MM.1S (cell line): Measurements from ENCODE around the gene UPK1A.

ENCODE experiments used
- DNase-seq: peaks from one replicate; pipeline ENCODE4 v3.0.0-alpha.2; 2015
- H2AFZ ChIP-seq: fragments of 300-600 bp; sonication (generic); 2 replicates; pipeline ENCODE4 v1.6.0; 2016; ENCODE audit warnings: antibody characterized with exemption, low read length
- H3F3A ChIP-seq: fragments of 300-600 bp; sonication (generic); 2 replicates; pipeline ENCODE4 v1.6.1; 2016; ENCODE audit warnings: mild to moderate bottlenecking, antibody characterized with exemption, low read length, moderate library complexity, mixed read lengths; ENCODE audit not compliant: insufficient read depth
- H3K27ac ChIP-seq: fragments of 300-600 bp; sonication (generic); 2 replicates; pipeline ENCODE4 v1.5.1; 2016; ENCODE audit warnings: mild to moderate bottlenecking, low read length
- H3K27me3 ChIP-seq: fragments of 300-600 bp; sonication (generic); replicated peaks from 2 replicates; pipeline ENCODE4 v1.6.0; 2016; ENCODE audit warnings: low read length; ENCODE audit not compliant: insufficient read depth
- H3K36me3 ChIP-seq: fragments of 300-600 bp; sonication (generic); replicated peaks from 2 replicates; pipeline ENCODE4 v1.6.1; 2016; ENCODE audit warnings: mild to moderate bottlenecking, low read length, mixed read lengths; ENCODE audit not compliant: insufficient read depth
- H3K4me1 ChIP-seq: fragments of 300-600 bp; sonication (generic); 2 replicates; pipeline ENCODE4 v1.6.1; 2016; ENCODE audit warnings: low read length, mixed read lengths
- H3K4me2 ChIP-seq: fragments of 300-600 bp; sonication (generic); 2 replicates; pipeline ENCODE4 v1.6.0; 2016; ENCODE audit warnings: low read depth, low read length
- H3K4me3 ChIP-seq: fragments of 300-600 bp; sonication (generic); 2 replicates; pipeline ENCODE4 v1.5.1; 2016; ENCODE audit warnings: low read length, mixed read lengths
- H3K79me2 ChIP-seq: fragments of 300-600 bp; sonication (generic); 2 replicates; pipeline ENCODE4 v1.6.1; 2016; ENCODE audit warnings: mixed run types, low read length, mixed read lengths
- H3K9ac ChIP-seq: fragments of 300-600 bp; sonication (generic); 2 replicates; pipeline ENCODE4 v1.6.1; 2016; ENCODE audit warnings: low read length, mixed read lengths
- H3K9me2 ChIP-seq: fragments of 300-600 bp; sonication (generic); replicated peaks from 2 replicates; pipeline ENCODE4 v1.6.1; 2016; ENCODE audit warnings: mild to moderate bottlenecking, low read length, mixed read lengths; ENCODE audit not compliant: insufficient read depth
- H3K9me3 ChIP-seq: fragments of 300-600 bp; sonication (generic); replicated peaks from 2 replicates; pipeline ENCODE4 v1.6.1; 2016; ENCODE audit warnings: mild to moderate bottlenecking, low read length, mixed read lengths; ENCODE audit not compliant: insufficient read depth
- H4K20me1 ChIP-seq: fragments of 300-600 bp; sonication (generic); 2 replicates; pipeline ENCODE4 v1.6.1; 2016; ENCODE audit warnings: mild to moderate bottlenecking, low read length, moderate library complexity, mixed read lengths; ENCODE audit not compliant: insufficient read depth
- CTCF ChIP-seq: fragments of 300-600 bp; sonication (generic); IDR thresholded peaks from 2 replicates; pipeline ENCODE4 v1.5.1; 2016; ENCODE audit warnings: antibody characterized with exemption, low read length, mixed read lengths
- EZH2 ChIP-seq: fragments of 300-600 bp; sonication (generic); optimal IDR thresholded peaks from 2 replicates; pipeline ENCODE3; 2017; ENCODE audit warnings: low read depth, mild to moderate bottlenecking, antibody characterized with exemption, low read length, mixed read lengths
- EZH2phosphoT487 ChIP-seq: fragments of 300-600 bp; sonication (generic); IDR thresholded peaks from 2 replicates; pipeline ENCODE4 v1.6.1; 2018; ENCODE audit warnings: antibody characterized with exemption, low read length

UPK1A gene

GRCh38 chr19:35637165-35637564 lies 29.2 kb upstream of the UPK1A start:
- Histone ChIP-seq H3K4me1 (no peaks in the 10 kb centered on the region), H3K9me2 (no peaks in the 10 kb centered on the region), H4K20me1 (no peaks in the 10 kb centered on the region), H3K79me2 (no peaks in the 10 kb centered on the region), H2AFZ (no peak overlapping the region), H3K27ac (no peak overlapping the region), H3K4me2 (no peak overlapping the region), H3K27me3 (no peaks in the 10 kb centered on the region), H3K4me3 (no peak overlapping the region), H3K9ac (no peak overlapping the region), H3F3A (no peaks in the 10 kb centered on the region), H3K36me3 (no peaks in the 10 kb centered on the region; the same call in none of the 2 replicates), H3K9me3 (no peaks in the 10 kb centered on the region)
- no peak for DNase-seq
- TF ChIP-seq CTCF (no peak), EZH2 (no peak)

- no peak for TF ChIP-seq EZH2
- no peak for TF ChIP-seq EZH2phosphoT487
- no peak for TF ChIP-seq CTCF
- Histone ChIP-seq H3K4me2 (no peak overlapping the region), H3K27me3 (no peaks in the 10 kb centered on the region), H2AFZ (no peak overlapping the region), H3K9me3 (no peaks in the 10 kb centered on the region), H3F3A (peaks cover 9% of the 10 kb centered on the region), H3K4me1 (peaks cover 5% of the 10 kb centered on the region; the same call in 1 of the 2 replicates), H3K36me3 (no peaks in the 10 kb centered on the region; the same call in none of the 2 replicates), H3K79me2 (no peaks in the 10 kb centered on the region), H3K4me3 (no peak overlapping the region), H3K9me2 (no peaks in the 10 kb centered on the region), H3K27ac (no peak overlapping the region), H3K9ac (no peak overlapping the region), H4K20me1 (no peaks in the 10 kb centered on the region)
- DNase-seq = no peak
Observed at GRCh38 chr19:35639321-35639639, 27.0 kb upstream of the UPK1A start.

DNA sequence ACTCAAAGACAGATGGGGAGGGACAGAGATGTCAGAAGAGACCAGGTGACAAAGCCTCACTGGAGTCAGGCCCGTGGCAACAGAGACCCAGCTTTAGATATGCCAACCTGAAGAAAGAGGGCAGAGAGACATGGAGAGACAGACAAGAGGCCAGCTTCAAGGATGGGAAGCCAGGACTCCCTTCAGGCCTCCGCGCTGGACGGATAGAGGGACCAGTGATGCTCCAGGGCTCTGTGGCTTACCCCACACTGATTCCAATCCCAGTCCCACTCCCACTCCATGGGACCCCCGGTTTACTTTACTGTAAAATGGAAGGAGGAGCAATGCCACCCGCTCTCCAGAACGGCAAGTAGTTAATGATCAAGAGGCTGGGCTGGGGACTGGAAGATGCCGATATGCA lies 26.5 kb upstream of the UPK1A start:
- no peak overlapping the region for H3K4me3 ChIP-seq
- H3K9me2 ChIP-seq = no peaks in the 10 kb centered on the region
- H3K4me1 ChIP-seq = peaks cover 5% of the 10 kb centered on the region; the same call in 1 of the 2 replicates
- H3F3A ChIP-seq = peaks cover 13% of the 10 kb centered on the region
- H3K79me2 ChIP-seq = no peaks in the 10 kb centered on the region
- H2AFZ ChIP-seq = no peak overlapping the region
- no peaks in the 10 kb centered on the region for H3K9me3 ChIP-seq
- H3K27ac ChIP-seq = no peak overlapping the region
- no peaks in the 10 kb centered on the region for H4K20me1 ChIP-seq
- H3K4me2 ChIP-seq = no peak overlapping the region
- H3K27me3 ChIP-seq = no peaks in the 10 kb centered on the region
- H3K9ac ChIP-seq = no peak overlapping the region
- no peak for DNase-seq
- TF ChIP-seq EZH2 (no peak), EZH2phosphoT487 (no peak), CTCF (no peak)
- no peaks in the 10 kb centered on the region; the same call in none of the 2 replicates for H3K36me3 ChIP-seq
